NT2/D1 (cell line): ENCODE results near the gene ANKRD13D.

Experiments
- SUZ12 ChIP-seq: IDR thresholded peaks from 2 replicates; pipeline ENCODE4 v1.6.1; 2011; ENCODE audit not compliant: insufficient read length, insufficient read depth; ENCODE audit errors: extremely low read depth
- YY1 ChIP-seq: IDR thresholded peaks from 2 replicates; pipeline ENCODE4 v1.6.1; 2011; ENCODE audit not compliant: insufficient read length, insufficient read depth
- ZNF274 ChIP-seq: IDR thresholded peaks from 2 replicates; pipeline ENCODE4 v1.6.1; 2011; ENCODE audit warnings: mild to moderate bottlenecking, low read depth, low read length

DNA sequence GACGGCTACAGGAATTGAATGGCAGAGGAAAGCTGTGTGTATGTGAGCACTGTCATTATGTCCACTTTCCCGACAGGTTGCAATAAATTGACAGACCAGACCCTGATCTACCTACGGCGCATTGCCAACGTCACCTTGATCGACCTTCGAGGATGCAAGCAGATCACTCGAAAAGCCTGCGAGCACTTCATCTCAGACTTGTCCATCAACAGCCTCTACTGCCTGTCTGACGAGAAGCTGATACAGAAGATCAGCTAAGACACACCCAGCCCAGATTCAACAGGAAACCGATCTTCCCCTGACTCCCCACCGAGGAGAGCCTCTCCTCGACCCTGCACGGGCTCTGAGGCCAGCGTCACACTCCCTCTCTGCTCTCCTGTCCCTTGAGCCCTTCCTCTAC, 34.3 kb upstream of the ANKRD13D start:
- TF ChIP-seq YY1 = no peak
- TF ChIP-seq ZNF274 = no peak
- no peak for TF ChIP-seq SUZ12
